Loucy (cell line): Measurements from ENCODE around the gene ASIC2.

Experiments used
- H2AFZ ChIP-seq: fragments of 200-600 bp; sonication (generic); 2 replicates; pipeline ENCODE4 v1.6.0; 2016; ENCODE audit warnings: antibody characterized with exemption, mild to moderate bottlenecking, low read length, moderate library complexity
- H3F3A ChIP-seq: fragments of 200-600 bp; 2 replicates; pipeline ENCODE4 v1.6.0; 2016; ENCODE audit warnings: antibody characterized with exemption, low read depth, mild to moderate bottlenecking
- H3K27me3 ChIP-seq: fragments of 200-600 bp; sonication (generic); 2 replicates; pipeline ENCODE4 v1.6.1; 2014; ENCODE audit warnings: low read length, mild to moderate bottlenecking; ENCODE audit not compliant: insufficient read depth, poor library complexity, severe bottlenecking
- H3K36me3 ChIP-seq: fragments of 200-600 bp; sonication (generic); 2 replicates; pipeline ENCODE4 v1.6.1; 2016; ENCODE audit warnings: low read length; ENCODE audit not compliant: insufficient read depth
- H3K4me1 ChIP-seq: fragments of 200-600 bp; sonication (generic); 2 replicates; pipeline ENCODE4 v1.5.1; 2014; ENCODE audit warnings: low read length, mild to moderate bottlenecking; ENCODE audit not compliant: insufficient read depth, poor library complexity, severe bottlenecking
- H3K4me2 ChIP-seq: fragments of 200-600 bp; sonication (generic); 2 replicates; pipeline ENCODE4 v1.6.0; 2014; ENCODE audit warnings: antibody characterized with exemption, low read length, low read depth, mild to moderate bottlenecking; ENCODE audit not compliant: poor library complexity, severe bottlenecking
- H3K4me3 ChIP-seq: fragments of 200-600 bp; sonication (generic); 2 replicates; pipeline ENCODE4 v1.5.1; 2014; ENCODE audit warnings: low read length, mild to moderate bottlenecking, mixed read lengths; ENCODE audit not compliant: poor library complexity, severe bottlenecking
- H3K79me2 ChIP-seq: fragments of 200-600 bp; sonication (generic); 2 replicates; pipeline ENCODE4 v1.6.1; 2014; ENCODE audit warnings: low read length; ENCODE audit not compliant: insufficient read depth
- H3K9ac ChIP-seq: fragments of 200-600 bp; sonication (generic); 2 replicates; pipeline ENCODE4 v1.6.0; 2014; ENCODE audit warnings: mild to moderate bottlenecking, low read depth, low read length, moderate library complexity; ENCODE audit not compliant: poor library complexity, severe bottlenecking
- H3K9me2 ChIP-seq: fragments of 200-600 bp; sonication (generic); replicated peaks from 2 replicates; pipeline ENCODE4 v1.6.1; 2016; ENCODE audit warnings: low read depth, low read length, mixed read lengths
- H3K9me3 ChIP-seq: fragments of 200-600 bp; sonication (generic); 2 replicates; pipeline ENCODE4 v1.6.1; 2014; ENCODE audit warnings: mild to moderate bottlenecking, antibody characterized with exemption, low read length, low read depth; ENCODE audit not compliant: insufficient read depth
- H4K20me1 ChIP-seq: fragments of 200-600 bp; sonication (generic); 2 replicates; pipeline ENCODE4 v1.6.0; 2014; ENCODE audit warnings: antibody characterized with exemption, low read length, mild to moderate bottlenecking; ENCODE audit not compliant: insufficient read depth, poor library complexity, severe bottlenecking
- CTCF ChIP-seq: fragments of 200-600 bp; sonication (generic); conservative IDR thresholded peaks from 2 replicates; pipeline ENCODE4 v1.5.1; 2014; ENCODE audit warnings: mild to moderate bottlenecking, antibody characterized with exemption, low read length
- EZH2phosphoT487 ChIP-seq: fragments of 200-600 bp; IDR thresholded peaks from 2 replicates; pipeline ENCODE4 v1.6.1; 2018; ENCODE audit warnings: antibody characterized with exemption, mild to moderate bottlenecking, moderate library complexity, borderline replicate concordance

ASIC2 gene

GRCh38 chr17:33209671-33210070 lies 83.4 kb downstream of the ASIC2 start:
- Histone ChIP-seq H3K79me2 (no peaks in the 10 kb centered on the region), H3K9me2 (no peaks in the 10 kb centered on the region), H3K4me2 (no peak overlapping the region), H3K9ac (no peak overlapping the region), H3K27me3 (no peaks in the 10 kb centered on the region), H3K4me3 (no peak overlapping the region), H3F3A (no peaks in the 10 kb centered on the region), H3K4me1 (no peaks in the 10 kb centered on the region), H3K9me3 (peaks cover 4% of the 10 kb centered on the region; the same call in 1 of the 2 replicates), H2AFZ (no peak overlapping the region), H3K36me3 (no peaks in the 10 kb centered on the region), H4K20me1 (no peaks in the 10 kb centered on the region)
- TF ChIP-seq EZH2phosphoT487 (no peak), CTCF (no peak)

GRCh38 chr17:33207231-33207630 lies 85.9 kb downstream of the ASIC2 start:
- Histone ChIP-seq H3K4me2 (no peak overlapping the region), H3K9me3 (peaks cover 4% of the 10 kb centered on the region; the same call in 1 of the 2 replicates), H3K79me2 (no peaks in the 10 kb centered on the region), H4K20me1 (no peaks in the 10 kb centered on the region), H2AFZ (no peak overlapping the region), H3K9ac (no peak overlapping the region), H3K36me3 (no peaks in the 10 kb centered on the region), H3F3A (no peaks in the 10 kb centered on the region), H3K4me1 (no peaks in the 10 kb centered on the region), H3K4me3 (no peak overlapping the region), H3K27me3 (no peaks in the 10 kb centered on the region), H3K9me2 (no peaks in the 10 kb centered on the region)
- no peak for TF ChIP-seq CTCF

GRCh38 chr17:33205552-33205951 lies 87.5 kb downstream of the ASIC2 start:
- H3K36me3 ChIP-seq, result no peaks in the 10 kb centered on the region
- H3K4me1 ChIP-seq, result no peaks in the 10 kb centered on the region
- H3F3A ChIP-seq, result no peaks in the 10 kb centered on the region
- TF ChIP-seq EZH2phosphoT487 (no peak), CTCF (no peak)
- no peaks in the 10 kb centered on the region for H4K20me1 ChIP-seq
- H2AFZ ChIP-seq, result no peak overlapping the region
- H3K4me3 ChIP-seq, result no peak overlapping the region
- H3K79me2 ChIP-seq, result no peaks in the 10 kb centered on the region
- H3K27me3 ChIP-seq, result no peaks in the 10 kb centered on the region
- no peak overlapping the region for H3K9ac ChIP-seq
- H3K9me2 ChIP-seq, result no peaks in the 10 kb centered on the region
- H3K9me3 ChIP-seq, result peaks cover 1% of the 10 kb centered on the region; the same call in 1 of the 2 replicates
- no peak overlapping the region for H3K4me2 ChIP-seq
